Activated T-helper 2 cell treated with anti-CD3 and anti-CD28 coated beads, Interferon-gamma antibody, Interleukin-2, Interleukin-4, amounts not matched to agents 10 μg/mL and 5 μg/mL and 100 μg/mL, durations not matched to agents 14 hours and 24 hours and 36 hours (primary cell): Measurements from ENCODE around the gene ASMTL. TPM values are rescaled to one million over a fixed set of nuclear protein-coding genes. Genes with fewer than 3 reads are reported as not detected.
"Not testable (repeated sequence)": the region's sequence is repeated elsewhere in the genome, so short reads cannot be mapped to it uniquely, and the experiment has no call there.

Experiments
- DNase-seq: peaks from one replicate; pipeline ENCODE4 v3.0.0; 2021; ENCODE audit warnings: low spot score
- H3K27ac Mint-ChIP-seq: one replicate; pipeline ENCODE4 v1.8.0; 2021; ENCODE audit warnings: mixed read lengths
- H3K27me3 Mint-ChIP-seq: one replicate; pipeline ENCODE4 v1.8.0; 2021; ENCODE audit warnings: low read depth, mixed read lengths
- H3K36me3 Mint-ChIP-seq: one replicate; pipeline ENCODE4 v1.8.0; 2021; ENCODE audit warnings: low read depth, mixed read lengths
- H3K4me1 Mint-ChIP-seq: one replicate; pipeline ENCODE4 v1.8.0; 2021; ENCODE audit warnings: low read depth, mixed read lengths
- H3K4me3 Mint-ChIP-seq: one replicate; pipeline ENCODE4 v1.8.0; 2021; ENCODE audit warnings: low read depth, mild to moderate bottlenecking, moderate library complexity, mixed read lengths
- H3K9me3 Mint-ChIP-seq: one replicate; pipeline ENCODE4 v1.8.0; 2021; ENCODE audit warnings: mixed read lengths
- intact Hi-C: fragments of 100-400 bp; cut with micrococcal nuclease; formaldehyde crosslinking; loops from one replicate; pipeline ENCODE4 v1.15.1; 2023
- total RNA-seq: library from RNA; stranded (reverse); gene quantifications from 2 replicates; pipeline ENCODE4 v1.2.3, GENCODE V29; 2022

The ASMTL gene
- total RNA-seq, 1 donor from 2014 or later = 41.8 TPM

GRCh38 chrX:1462596-1463251, 10.0 kb upstream of the ASMTL start:
- peaks cover 54% of the 10 kb centered on the region for H3K4me1 Mint-ChIP-seq
- no peaks in the 10 kb centered on the region for H3K27me3 Mint-ChIP-seq
- H3K4me3 Mint-ChIP-seq = peak overlapping the region; percentile 59

GRCh38 chrX:1462110-1462509, 9.4 kb upstream of the ASMTL start:
- Mint-ChIP-seq H3K36me3 (peaks cover 24% of the 10 kb centered on the region), H3K27me3 (no peaks in the 10 kb centered on the region), H3K4me3 (peak overlapping the region; percentile 59), H3K4me1 (peaks cover 49% of the 10 kb centered on the region), H3K27ac (peak overlapping the region; percentile 96), H3K9me3 (no peaks in the 10 kb centered on the region)
- intact Hi-C loops = loop anchor here (1.0 to 5.0 kb wide), 5 partner anchors 8 to 1250 kb away; partner anchors contain the start of gene P2RY8
- no peak for DNase-seq

More at GRCh38 chrX:1462596-1463251, 10.0 kb upstream of the ASMTL start:
- peak; percentile 81 for DNase-seq
- intact Hi-C loops = loop anchor here (1.0 to 5.0 kb wide), 5 partner anchors 8 to 1250 kb away; partner anchors contain the start of gene P2RY8
- Mint-ChIP-seq H3K27ac (peak overlapping the region; percentile 96), H3K36me3 (peaks cover 29% of the 10 kb centered on the region), H3K9me3 (no peaks in the 10 kb centered on the region)

- H3K27me3 Mint-ChIP-seq = no peaks in the 10 kb centered on the region
- no peaks in the 10 kb centered on the region for H3K36me3 Mint-ChIP-seq
- H3K4me1 Mint-ChIP-seq = peaks cover 7% of the 10 kb centered on the region
- H3K27ac Mint-ChIP-seq = no peak overlapping the region
- H3K4me3 Mint-ChIP-seq = peak overlapping the region; percentile 59
- no peaks in the 10 kb centered on the region for H3K9me3 Mint-ChIP-seq
- intact Hi-C loops = loop anchor here (10.0 kb wide), 2 partner anchors 1049 to 1149 kb away; partner anchors contain the start of genes DHRSX and ZBED1
- DNase-seq = peak; percentile 7
Observed at GRCh38 chrX:1455948-1456280, 3.2 kb upstream of the ASMTL start.

- DNase-seq = peak; percentile 83
- H3K4me3 Mint-ChIP-seq = peak overlapping the region; percentile 60
- H3K4me1 Mint-ChIP-seq = peaks cover 9% of the 10 kb centered on the region
- intact Hi-C loops = loop anchor here (1.0 to 10.0 kb wide), 10 partner anchors 8 to 1151 kb away; partner anchors contain the start of genes AKAP17A, DHRSX, P2RY8 and SLC25A6
- no peak overlapping the region for H3K27ac Mint-ChIP-seq
- peaks cover 10% of the 10 kb centered on the region for H3K9me3 Mint-ChIP-seq
- peaks cover 10% of the 10 kb centered on the region for H3K36me3 Mint-ChIP-seq
- no peaks in the 10 kb centered on the region for H3K27me3 Mint-ChIP-seq
Observed at GRCh38 chrX:1453951-1454785, 1.5 kb upstream of the ASMTL start.

GRCh38 chrX:1453395-1453783, 680 bp upstream of the ASMTL start:
- Mint-ChIP-seq H3K27ac (peak overlapping the region; percentile 92), H3K36me3 (peaks cover 18% of the 10 kb centered on the region), H3K9me3 (peaks cover 18% of the 10 kb centered on the region), H3K4me1 (peaks cover 9% of the 10 kb centered on the region), H3K4me3 (peak overlapping the region; percentile 83), H3K27me3 (no peaks in the 10 kb centered on the region)
- no peak for DNase-seq
- intact Hi-C loops = loop anchor here (1.0 to 10.0 kb wide), 5 partner anchors 61 to 1151 kb away; partner anchors contain the start of genes AKAP17A, DHRSX, SLC25A6 and ZBED1

- intact Hi-C loops = loop anchor here (2.0 to 10.0 kb wide), 3 partner anchors 205 to 1153 kb away; partner anchors contain the start of genes DHRSX and ZBED1
- peak; percentile 8 for DNase-seq
- Mint-ChIP-seq H3K9me3 (peaks cover 33% of the 10 kb centered on the region), H3K27ac (peak overlapping the region; percentile 91), H3K27me3 (no peaks in the 10 kb centered on the region), H3K4me1 (peaks cover 9% of the 10 kb centered on the region), H3K36me3 (peaks cover 33% of the 10 kb centered on the region), H3K4me3 (peak overlapping the region; percentile 90)
Observed at GRCh38 chrX:1451661-1452515, 821 bp downstream of the ASMTL start.

- peaks cover 9% of the 10 kb centered on the region for H3K4me1 Mint-ChIP-seq
- peaks cover 33% of the 10 kb centered on the region for H3K9me3 Mint-ChIP-seq
- peaks cover 37% of the 10 kb centered on the region for H3K36me3 Mint-ChIP-seq
- no peaks in the 10 kb centered on the region for H3K27me3 Mint-ChIP-seq
- H3K4me3 Mint-ChIP-seq = peak overlapping the region; percentile 90
- intact Hi-C loops = loop anchor here (10.0 kb wide), 2 partner anchors 1054 to 1154 kb away; partner anchors contain the start of genes DHRSX and ZBED1
- DNase-seq = peak; percentile 8
- H3K27ac Mint-ChIP-seq = no peak overlapping the region
Observed at GRCh38 chrX:1451251-1451660, 1.5 kb downstream of the ASMTL start.

- intact Hi-C loops = loop anchor here (10.0 kb wide), 2 partner anchors 1054 to 1154 kb away; partner anchors contain the start of genes DHRSX and ZBED1
- H3K27me3 Mint-ChIP-seq = no peaks in the 10 kb centered on the region
- peaks cover 33% of the 10 kb centered on the region for H3K9me3 Mint-ChIP-seq
- H3K27ac Mint-ChIP-seq = no peak overlapping the region
- peaks cover 44% of the 10 kb centered on the region for H3K36me3 Mint-ChIP-seq
- peaks cover 7% of the 10 kb centered on the region for H3K4me1 Mint-ChIP-seq
- DNase-seq = no peak
- H3K4me3 Mint-ChIP-seq = no peak overlapping the region
Observed at GRCh38 chrX:1450361-1451161, 2.1 kb downstream of the ASMTL start.

GRCh38 chrX:1449823-1450149, 2.9 kb downstream of the ASMTL start:
- no peaks in the 10 kb centered on the region for H3K27me3 Mint-ChIP-seq
- H3K4me3 Mint-ChIP-seq = no peak overlapping the region
- peaks cover 52% of the 10 kb centered on the region for H3K36me3 Mint-ChIP-seq
- DNase-seq = peak; percentile 7
- no peak overlapping the region for H3K27ac Mint-ChIP-seq
- H3K9me3 Mint-ChIP-seq = peaks cover 36% of the 10 kb centered on the region
- H3K4me1 Mint-ChIP-seq = peaks cover 5% of the 10 kb centered on the region
- intact Hi-C loops = loop anchor here (10.0 kb wide), 2 partner anchors 1055 to 1155 kb away; partner anchors contain the start of genes DHRSX and ZBED1

- Mint-ChIP-seq H3K27me3 (no peaks in the 10 kb centered on the region), H3K4me1 (peaks cover 2% of the 10 kb centered on the region), H3K9me3 (peaks cover 41% of the 10 kb centered on the region), H3K4me3 (no peak overlapping the region), H3K36me3 (peaks cover 58% of the 10 kb centered on the region), H3K27ac (no peak overlapping the region)
- peak; percentile 9 for DNase-seq
- intact Hi-C loops = no loop called here
Observed at GRCh38 chrX:1449036-1449822, 3.5 kb downstream of the ASMTL start.

GRCh38 chrX:1448573-1449001, 4.1 kb downstream of the ASMTL start:
- intact Hi-C loops, H3K4me3 Mint-ChIP-seq, H3K4me1 Mint-ChIP-seq, H3K27ac Mint-ChIP-seq, H3K27me3 Mint-ChIP-seq: not testable (repeated sequence)
- peaks cover 63% of the 10 kb centered on the region for H3K36me3 Mint-ChIP-seq
- peak; percentile 7 for DNase-seq
- H3K9me3 Mint-ChIP-seq = peaks cover 47% of the 10 kb centered on the region
